ENCODE data around the gene TXK.

TXK gene

DNA sequence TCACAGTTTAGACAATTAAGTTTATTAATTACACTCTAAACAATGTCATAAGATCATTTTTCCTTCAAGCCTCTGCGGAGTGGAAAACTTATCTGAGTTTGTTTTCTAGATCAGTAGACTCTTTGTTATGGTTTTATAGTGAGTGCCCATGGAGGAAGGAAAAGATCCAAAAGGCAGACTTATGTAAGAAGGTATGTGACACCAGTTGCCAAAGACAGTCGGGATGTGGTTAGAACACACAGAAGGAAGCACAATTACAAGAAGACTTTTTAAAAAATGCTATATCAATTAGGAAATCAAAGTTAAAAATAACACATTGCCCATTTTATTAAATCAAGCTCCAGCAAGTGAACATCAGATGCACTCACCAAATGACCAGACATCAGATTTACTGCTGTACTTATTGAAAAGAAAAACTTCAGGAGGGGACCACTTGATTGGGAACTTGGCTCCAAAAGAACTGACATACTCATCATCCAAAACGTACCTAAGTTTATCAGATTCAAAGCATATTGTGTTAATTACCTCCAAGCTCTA is 60.4 kb downstream of the TXK start:
- TF ChIP-seq, protein P1, sequence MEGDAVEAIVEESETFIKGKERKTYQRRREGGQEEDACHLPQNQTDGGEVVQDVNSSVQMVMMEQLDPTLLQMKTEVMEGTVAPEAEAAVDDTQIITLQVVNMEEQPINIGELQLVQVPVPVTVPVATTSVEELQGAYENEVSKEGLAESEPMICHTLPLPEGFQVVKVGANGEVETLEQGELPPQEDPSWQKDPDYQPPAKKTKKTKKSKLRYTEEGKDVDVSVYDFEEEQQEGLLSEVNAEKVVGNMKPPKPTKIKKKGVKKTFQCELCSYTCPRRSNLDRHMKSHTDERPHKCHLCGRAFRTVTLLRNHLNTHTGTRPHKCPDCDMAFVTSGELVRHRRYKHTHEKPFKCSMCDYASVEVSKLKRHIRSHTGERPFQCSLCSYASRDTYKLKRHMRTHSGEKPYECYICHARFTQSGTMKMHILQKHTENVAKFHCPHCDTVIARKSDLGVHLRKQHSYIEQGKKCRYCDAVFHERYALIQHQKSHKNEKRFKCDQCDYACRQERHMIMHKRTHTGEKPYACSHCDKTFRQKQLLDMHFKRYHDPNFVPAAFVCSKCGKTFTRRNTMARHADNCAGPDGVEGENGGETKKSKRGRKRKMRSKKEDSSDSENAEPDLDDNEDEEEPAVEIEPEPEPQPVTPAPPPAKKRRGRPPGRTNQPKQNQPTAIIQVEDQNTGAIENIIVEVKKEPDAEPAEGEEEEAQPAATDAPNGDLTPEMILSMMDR (conservative IDR thresholded peaks at IDR 0.05; ENCODE audit: low read length) = no peak
- TF ChIP-seq EZH2phosphoT487 (IDR thresholded peaks at IDR 0.05; ENCODE audit: borderline replicate concordance) = no peak
- Histone ChIP-seq H2AFZ (ENCODE audit: low read length) (no peak overlapping the region), H3K4me2 (ENCODE audit: low read depth, low read length, poor library complexity, severe bottlenecking) (no peak overlapping the region), H4K20me1 (ENCODE audit: insufficient read depth, low read length, poor library complexity, severe bottlenecking) (no peaks in the 10 kb centered on the region), H3K79me2 (ENCODE audit: insufficient read depth, low read length) (no peaks in the 10 kb centered on the region), H3K9me3 (ENCODE audit: insufficient read depth, low read depth, low read length) (no peaks in the 10 kb centered on the region), H3K27me3 (ENCODE audit: insufficient read depth, low read length, poor library complexity, severe bottlenecking) (no peaks in the 10 kb centered on the region), H3F3A (ENCODE audit: low read depth) (no peaks in the 10 kb centered on the region), H3K4me3 (ENCODE audit: low read length, poor library complexity, severe bottlenecking) (no peak overlapping the region), H3K9ac (ENCODE audit: low read depth, low read length, poor library complexity, severe bottlenecking) (no peak overlapping the region), H3K4me1 (ENCODE audit: insufficient read depth, low read length, poor library complexity, severe bottlenecking) (no peaks in the 10 kb centered on the region), H3K36me3 (ENCODE audit: insufficient read depth, low read length) (no peaks in the 10 kb centered on the region), H3K9me2 (replicated peaks; ENCODE audit: low read depth, low read length) (no peaks in the 10 kb centered on the region)

DNA sequence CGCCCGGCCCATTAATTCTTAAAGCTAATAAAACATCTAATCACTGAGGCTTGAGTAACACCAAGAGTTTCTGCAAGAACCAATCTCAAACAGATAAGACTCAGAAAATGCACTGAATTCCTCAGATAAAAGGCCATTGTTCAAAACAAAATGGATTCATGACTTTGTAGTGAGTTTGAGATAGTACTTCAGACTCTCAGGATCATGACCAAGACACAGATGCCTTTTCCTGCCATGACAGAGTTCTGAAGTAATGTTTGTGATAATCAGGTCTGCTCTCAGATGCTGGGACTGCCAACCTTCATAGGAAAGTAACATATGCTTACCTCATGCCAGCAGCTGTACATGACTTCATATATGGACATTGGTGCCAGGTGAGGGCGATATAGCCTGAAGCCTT is 62.9 kb downstream of the TXK start:
- Histone ChIP-seq H3K4me3 (ENCODE audit: low read length, poor library complexity, severe bottlenecking) (no peak overlapping the region), H3K36me3 (ENCODE audit: insufficient read depth, low read length) (no peaks in the 10 kb centered on the region), H3K9me2 (replicated peaks; ENCODE audit: low read depth, low read length) (no peaks in the 10 kb centered on the region), H3K4me1 (ENCODE audit: insufficient read depth, low read length, poor library complexity, severe bottlenecking) (no peaks in the 10 kb centered on the region), H3F3A (ENCODE audit: low read depth) (no peaks in the 10 kb centered on the region), H2AFZ (ENCODE audit: low read length) (no peak overlapping the region), H3K9me3 (ENCODE audit: insufficient read depth, low read depth, low read length) (no peaks in the 10 kb centered on the region), H4K20me1 (ENCODE audit: insufficient read depth, low read length, poor library complexity, severe bottlenecking) (no peaks in the 10 kb centered on the region), H3K9ac (ENCODE audit: low read depth, low read length, poor library complexity, severe bottlenecking) (no peak overlapping the region), H3K4me2 (ENCODE audit: low read depth, low read length, poor library complexity, severe bottlenecking) (no peak overlapping the region), H3K27me3 (ENCODE audit: insufficient read depth, low read length, poor library complexity, severe bottlenecking) (no peaks in the 10 kb centered on the region), H3K79me2 (ENCODE audit: insufficient read depth, low read length) (no peaks in the 10 kb centered on the region)
- TF ChIP-seq, protein P1 (conservative IDR thresholded peaks at IDR 0.05; ENCODE audit: low read length) = 0 out of 2 replicates have a peak, but pooled peaks have one; percentile 15
- no peak for TF ChIP-seq EZH2phosphoT487 (IDR thresholded peaks at IDR 0.05; ENCODE audit: borderline replicate concordance)

DNA sequence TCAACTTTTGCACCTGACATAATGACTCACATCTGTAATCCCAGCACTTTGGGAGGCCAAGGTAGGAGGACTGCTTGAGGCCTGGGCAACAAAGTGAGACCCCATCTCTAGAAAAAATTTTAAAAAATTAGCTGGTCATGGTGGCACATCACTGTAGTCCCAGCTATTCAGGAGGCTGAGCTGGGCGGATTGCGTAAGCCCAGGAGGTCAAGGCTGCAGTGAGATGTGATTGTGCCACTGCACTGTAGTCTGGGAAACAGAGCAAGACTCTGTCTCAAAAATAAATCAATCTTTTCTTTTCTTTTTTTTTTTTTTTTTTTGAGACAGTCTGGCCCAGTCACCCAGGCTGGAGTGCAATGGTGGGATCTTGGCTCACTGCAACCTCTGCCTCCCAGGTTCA is 65.0 kb downstream of the TXK start:
- H3K4me3 ChIP-seq (ENCODE audit: low read length, poor library complexity, severe bottlenecking) = no peak overlapping the region
- H3K4me2 ChIP-seq (ENCODE audit: low read depth, low read length, poor library complexity, severe bottlenecking) = no peak overlapping the region
- H3K9ac ChIP-seq (ENCODE audit: low read depth, low read length, poor library complexity, severe bottlenecking) = no peak overlapping the region
- no peaks in the 10 kb centered on the region for H3K9me3 ChIP-seq (ENCODE audit: insufficient read depth, low read depth, low read length)
- no peaks in the 10 kb centered on the region for H3K9me2 ChIP-seq (replicated peaks; ENCODE audit: low read depth, low read length)
- H3K79me2 ChIP-seq (ENCODE audit: insufficient read depth, low read length) = no peaks in the 10 kb centered on the region
- no peak for TF ChIP-seq EZH2phosphoT487 (IDR thresholded peaks at IDR 0.05; ENCODE audit: borderline replicate concordance)
- TF ChIP-seq, protein P1 (conservative IDR thresholded peaks at IDR 0.05; ENCODE audit: low read length) = no peak
- H2AFZ ChIP-seq (ENCODE audit: low read length) = no peak overlapping the region
- no peaks in the 10 kb centered on the region for H3K4me1 ChIP-seq (ENCODE audit: insufficient read depth, low read length, poor library complexity, severe bottlenecking)
- H4K20me1 ChIP-seq (ENCODE audit: insufficient read depth, low read length, poor library complexity, severe bottlenecking) = no peaks in the 10 kb centered on the region
- H3K36me3 ChIP-seq (ENCODE audit: insufficient read depth, low read length) = no peaks in the 10 kb centered on the region
- no peaks in the 10 kb centered on the region for H3F3A ChIP-seq (ENCODE audit: low read depth)
- H3K27me3 ChIP-seq (ENCODE audit: insufficient read depth, low read length, poor library complexity, severe bottlenecking) = no peaks in the 10 kb centered on the region
